Mesendoderm (in vitro differentiated cells): ENCODE results near the gene CSGALNACT2.

Experiments
- DNase-seq: peaks from one replicate; pipeline ENCODE4 v3.0.0; 2013
- H2AK5ac ChIP-seq: 2 replicates; pipeline ENCODE4 v1.6.1; 2013; ENCODE audit warnings: low read length, inconsistent platforms
- H2BK120ac ChIP-seq: 2 replicates; pipeline ENCODE4 v1.6.1; 2013; ENCODE audit warnings: low read depth, mild to moderate bottlenecking, low read length, moderate library complexity, mixed read lengths
- H2BK15ac ChIP-seq: replicated peaks from 2 replicates; pipeline ENCODE4 v1.6.1; 2013; ENCODE audit warnings: low read depth, mild to moderate bottlenecking, moderate library complexity
- H2BK5ac ChIP-seq: 2 replicates; pipeline ENCODE4 v1.6.1; 2013; ENCODE audit warnings: low read length, inconsistent platforms
- H3K18ac ChIP-seq: 2 replicates; pipeline ENCODE4 v1.6.1; 2013; ENCODE audit warnings: mild to moderate bottlenecking, low read length, mixed read lengths
- H3K23ac ChIP-seq: one replicate; pipeline ENCODE4 v1.6.1; 2013; ENCODE audit warnings: low read length
- H3K27ac ChIP-seq: 2 replicates; pipeline ENCODE4 v1.5.1; 2013; ENCODE audit warnings: low read depth, mild to moderate bottlenecking, inconsistent platforms, low read length, moderate library complexity
- H3K27me3 ChIP-seq: 2 replicates; pipeline ENCODE4 v1.6.1; 2013; ENCODE audit warnings: low read length, control low read depth, mild to moderate bottlenecking, inconsistent platforms; ENCODE audit not compliant: insufficient read depth, poor library complexity
- H3K36me3 ChIP-seq: 2 replicates; pipeline ENCODE4 v1.6.1; 2013; ENCODE audit warnings: low read length, inconsistent platforms; ENCODE audit not compliant: control insufficient read depth, insufficient read depth
- H3K4ac ChIP-seq: one replicate; pipeline ENCODE4 v1.6.1; 2013; ENCODE audit warnings: low read depth, mild to moderate bottlenecking, low read length, moderate library complexity
- H3K4me1 ChIP-seq: 2 replicates; pipeline ENCODE4 v1.6.1; 2013; ENCODE audit warnings: low read depth, low read length, inconsistent platforms; ENCODE audit not compliant: control insufficient read depth
- H3K4me2 ChIP-seq: 2 replicates; pipeline ENCODE4 v1.6.1; 2013; ENCODE audit warnings: low read length
- H3K4me3 ChIP-seq: 2 replicates; pipeline ENCODE4 v1.5.1; 2013; ENCODE audit warnings: mild to moderate bottlenecking, low read length
- H3K56ac ChIP-seq: one replicate; pipeline ENCODE4 v1.6.1; 2013; ENCODE audit warnings: low read length
- H3K79me1 ChIP-seq: 2 replicates; pipeline ENCODE4 v1.6.1; 2013; ENCODE audit warnings: low read length, inconsistent platforms
- H3K79me2 ChIP-seq: 2 replicates; pipeline ENCODE4 v1.6.1; 2013; ENCODE audit warnings: mild to moderate bottlenecking, low read length; ENCODE audit not compliant: control insufficient read depth, insufficient read depth
- H3K9ac ChIP-seq: 2 replicates; pipeline ENCODE4 v1.6.1; 2013; ENCODE audit warnings: low read length, inconsistent platforms
- H4K5ac ChIP-seq: one replicate; pipeline ENCODE4 v1.6.1; 2013; ENCODE audit warnings: low read length
- H4K8ac ChIP-seq: one replicate; pipeline ENCODE4 v1.6.1; 2013; ENCODE audit warnings: low read depth, mild to moderate bottlenecking, control low read depth, low read length, moderate library complexity
- WGBS: extraction: QIAGEN DNeasy Blood & Tissue Kit; methylation state at CpG from one replicate; pipeline ENCODE4 v1.1.7; 2013; ENCODE audit warnings: low lambda C conversion rate, missing lambda C conversion rate; ENCODE audit not compliant: insufficient coverage; ENCODE audit errors: extremely low coverage; 5-methylcytosine and 5-hydroxymethylcytosine counted together

CSGALNACT2 gene

GRCh38 chr10:43215758-43216455 lies 77.7 kb downstream of the CSGALNACT2 start:
- Histone ChIP-seq H2AK5ac (no peak overlapping the region), H3K4me3 (no peak overlapping the region)

DNA sequence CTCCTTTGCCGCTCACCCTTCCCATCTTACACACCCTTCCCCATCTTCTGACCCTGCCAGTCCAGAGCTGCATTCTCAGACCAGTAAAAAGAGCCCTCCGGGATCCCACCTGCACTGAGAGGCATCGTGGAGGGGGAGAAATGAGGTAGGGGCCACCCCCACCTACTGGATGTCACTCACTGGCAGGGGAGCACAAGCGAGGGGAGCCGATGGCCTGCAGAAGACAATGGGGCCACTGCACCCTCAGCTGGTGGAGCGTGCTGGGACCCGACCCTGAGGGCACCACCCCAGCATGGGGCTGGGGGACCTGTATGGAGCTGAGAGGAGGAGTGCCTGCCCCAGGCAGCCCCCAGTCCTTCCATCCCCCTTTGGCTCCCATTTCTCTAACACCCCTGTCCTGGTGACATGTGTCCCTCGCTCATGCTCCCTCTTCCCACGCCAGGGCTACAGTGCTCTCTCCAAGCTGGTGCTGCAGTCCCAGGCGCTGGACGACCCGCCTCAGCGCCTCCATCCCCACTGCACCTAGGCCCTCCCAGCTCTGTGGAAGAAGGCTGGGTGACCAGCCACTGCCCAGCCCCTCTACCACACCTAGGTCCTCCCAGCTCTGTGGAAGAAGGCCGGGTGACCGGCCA lies 78.8 kb downstream of the CSGALNACT2 start:
- Histone ChIP-seq H3K79me1 (no peaks in the 10 kb centered on the region), H4K5ac (no peak overlapping the region), H3K79me2 (no peaks in the 10 kb centered on the region), H3K4ac (no peak overlapping the region), H3K4me1 (peaks cover 3% of the 10 kb centered on the region), H3K27ac (no peak overlapping the region), H3K27me3 (no peaks in the 10 kb centered on the region), H4K8ac (no peak overlapping the region), H2BK120ac (no peak overlapping the region), H2BK5ac (no peak overlapping the region), H3K4me2 (no peak overlapping the region), H3K18ac (no peak overlapping the region), H3K9ac (no peak overlapping the region), H2BK15ac (no peak overlapping the region), H3K23ac (no peak overlapping the region), H3K36me3 (no peaks in the 10 kb centered on the region), H3K56ac (no peak overlapping the region), H3K4me3 (no peak overlapping the region), H2AK5ac (no peak overlapping the region)
- no CpG with 5 or more reads among the region's 15 CpGs for WGBS
- no peak for DNase-seq

More at GRCh38 chr10:43215758-43216455, 77.7 kb downstream of the CSGALNACT2 start:
- WGBS: no CpG with 5 or more reads among the region's 19 CpGs
- DNase-seq: no peak
- no peak overlapping the region for H3K27ac ChIP-seq
- H2BK120ac ChIP-seq: no peak overlapping the region
- no peak overlapping the region for H3K9ac ChIP-seq
- no peaks in the 10 kb centered on the region for H3K79me1 ChIP-seq
- no peaks in the 10 kb centered on the region for H3K27me3 ChIP-seq
- no peaks in the 10 kb centered on the region for H3K79me2 ChIP-seq
- no peak overlapping the region for H4K5ac ChIP-seq
- no peak overlapping the region for H3K4ac ChIP-seq
- no peak overlapping the region for H3K4me2 ChIP-seq
- H3K56ac ChIP-seq: no peak overlapping the region
- no peak overlapping the region for H4K8ac ChIP-seq
- no peaks in the 10 kb centered on the region for H3K36me3 ChIP-seq
- H2BK15ac ChIP-seq: no peak overlapping the region
- no peak overlapping the region for H2BK5ac ChIP-seq
- no peak overlapping the region for H3K23ac ChIP-seq
- H3K18ac ChIP-seq: no peak overlapping the region
- no peaks in the 10 kb centered on the region for H3K4me1 ChIP-seq

DNA sequence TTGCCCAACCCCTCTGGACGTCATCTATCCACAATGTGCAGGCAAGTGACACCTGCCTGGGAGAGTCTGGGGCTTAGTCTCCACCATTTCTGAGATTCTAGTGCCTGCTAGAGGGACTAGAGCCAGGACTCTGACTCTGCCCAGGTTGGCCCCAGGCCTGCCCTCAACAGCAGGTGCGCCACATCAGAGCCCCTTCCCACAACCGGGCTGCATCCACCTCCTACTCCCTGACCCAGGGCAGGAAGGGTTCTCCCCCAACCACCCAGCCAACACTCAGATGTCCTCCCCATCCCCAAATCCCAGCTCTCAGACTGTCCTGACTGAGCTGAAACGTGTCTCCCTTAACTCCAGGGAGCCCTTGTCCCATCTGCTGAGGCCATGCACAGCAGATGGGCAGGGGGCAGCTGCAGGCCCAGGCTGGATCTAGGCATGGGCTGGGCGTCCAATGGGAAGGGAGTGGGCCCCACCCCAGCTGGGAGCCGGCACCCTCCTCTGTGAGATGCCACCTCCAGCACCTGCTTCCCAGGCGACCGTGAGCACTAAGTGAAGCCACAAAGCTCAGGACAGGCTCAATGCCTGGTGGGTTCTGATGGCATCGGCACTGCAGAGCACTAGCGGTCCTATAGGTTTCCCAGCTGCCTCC lies 79.4 kb downstream of the CSGALNACT2 start:
- Histone ChIP-seq H3K18ac (no peak overlapping the region), H3K27ac (no peak overlapping the region), H3K79me1 (no peaks in the 10 kb centered on the region), H3K4ac (no peak overlapping the region), H3K56ac (no peak overlapping the region), H3K36me3 (no peaks in the 10 kb centered on the region), H3K23ac (no peak overlapping the region), H2BK120ac (no peak overlapping the region), H2BK5ac (no peak overlapping the region), H3K4me2 (no peak overlapping the region), H3K4me1 (peaks cover 3% of the 10 kb centered on the region), H4K8ac (no peak overlapping the region), H3K79me2 (no peaks in the 10 kb centered on the region), H2BK15ac (no peak overlapping the region), H3K27me3 (no peaks in the 10 kb centered on the region), H4K5ac (no peak overlapping the region), H3K4me3 (no peak overlapping the region), H2AK5ac (no peak overlapping the region), H3K9ac (no peak overlapping the region)
- no CpG with 5 or more reads among the region's 10 CpGs for WGBS
- no peak for DNase-seq

GRCh38 chr10:43218206-43218950 lies 80.1 kb downstream of the CSGALNACT2 start:
- WGBS: no CpG with 5 or more reads among the region's 18 CpGs
- Histone ChIP-seq H3K27ac (no peak overlapping the region), H3K4ac (no peak overlapping the region), H3K9ac (no peak overlapping the region), H3K4me1 (peaks cover 3% of the 10 kb centered on the region), H3K79me1 (no peaks in the 10 kb centered on the region), H3K4me3 (no peak overlapping the region), H4K5ac (no peak overlapping the region), H2BK120ac (no peak overlapping the region), H3K4me2 (no peak overlapping the region), H2BK5ac (no peak overlapping the region), H3K23ac (no peak overlapping the region), H2AK5ac (no peak overlapping the region), H3K36me3 (no peaks in the 10 kb centered on the region), H4K8ac (no peak overlapping the region), H3K79me2 (no peaks in the 10 kb centered on the region), H3K27me3 (no peaks in the 10 kb centered on the region), H2BK15ac (no peak overlapping the region), H3K56ac (no peak overlapping the region), H3K18ac (no peak overlapping the region)
- no peak for DNase-seq

GRCh38 chr10:43218951-43219837 lies 80.9 kb downstream of the CSGALNACT2 start:
- H2AK5ac ChIP-seq: no peak overlapping the region
- H3K79me2 ChIP-seq: no peaks in the 10 kb centered on the region
- no peak overlapping the region for H2BK5ac ChIP-seq
- H4K8ac ChIP-seq: no peak overlapping the region
- H3K4me3 ChIP-seq: no peak overlapping the region
- no peaks in the 10 kb centered on the region for H3K79me1 ChIP-seq
- no peak overlapping the region for H2BK120ac ChIP-seq
- H3K9ac ChIP-seq: no peak overlapping the region
- WGBS: no CpG with 5 or more reads among the region's 18 CpGs
- no peak overlapping the region for H3K23ac ChIP-seq
- H3K27ac ChIP-seq: no peak overlapping the region
- H3K18ac ChIP-seq: no peak overlapping the region
- H3K4me1 ChIP-seq: peaks cover 3% of the 10 kb centered on the region
- H3K27me3 ChIP-seq: no peaks in the 10 kb centered on the region
- no peak overlapping the region for H3K56ac ChIP-seq
- no peak overlapping the region for H2BK15ac ChIP-seq
- no peak overlapping the region for H3K4me2 ChIP-seq
- no peak overlapping the region for H3K4ac ChIP-seq
- no peak for DNase-seq
- no peak overlapping the region for H4K5ac ChIP-seq
- no peaks in the 10 kb centered on the region for H3K36me3 ChIP-seq
